Peyer's patch (tissue), 4 donors: Measurements from ENCODE around the gene PAK1.

Experiments used
- CTCF ChIP-seq, 6 experiments: fragments of 450-650 bp in 4 of 6; fragments of 200-600 bp in 2 of 6; sonication (generic) in 1 of 6; IDR thresholded peaks; one replicate each; pipeline ENCODE4 v1.5.1; 2017 to 2019; ENCODE audit warnings: antibody characterized with exemption in 6 of 6, mild to moderate bottlenecking in 3 of 6, moderate library complexity in 1 of 6
- POLR2A ChIP-seq, 2 donors: fragments of 450-650 bp; IDR thresholded peaks; one replicate each; pipeline ENCODE4 v1.5.1; 2017; ENCODE audit warnings: antibody characterized with exemption in 2 of 2, mild to moderate bottlenecking in 2 of 2, moderate library complexity in 2 of 2

- TF ChIP-seq POLR2A (IDR thresholded peaks at IDR 0.05), result no peak
- no peak for TF ChIP-seq CTCF (IDR thresholded peaks at IDR 0.05)
Measured at GRCh38 chr11:77479746-77480352, 6.0 kb upstream of the PAK1 start.
